ENCODE results near the gene AMBRA1.

- TF ChIP-seq POLR2A (IDR thresholded peaks at IDR 0.05) = no peak
- no peak for TF ChIP-seq CTCF (IDR thresholded peaks at IDR 0.05)
Observed at GRCh38 chr11:46524201-46524770, 69.5 kb downstream of the AMBRA1 start.

Data from transverse colon (tissue), 3 donors.